Jurkat, Clone E6-1 (cell line): Measurements from ENCODE around the gene IQCH.

ENCODE experiments used
- DNase-seq: peaks from one replicate; pipeline ENCODE4 v3.0.0-alpha.2; 2011; ENCODE audit warnings: low read depth, low spot score
- H3K4me3 ChIP-seq: 2 replicates; pipeline ENCODE4 v1.5.1; 2011; ENCODE audit warnings: mild to moderate bottlenecking, low read length, control low read depth, moderate library complexity

The IQCH gene

DNA sequence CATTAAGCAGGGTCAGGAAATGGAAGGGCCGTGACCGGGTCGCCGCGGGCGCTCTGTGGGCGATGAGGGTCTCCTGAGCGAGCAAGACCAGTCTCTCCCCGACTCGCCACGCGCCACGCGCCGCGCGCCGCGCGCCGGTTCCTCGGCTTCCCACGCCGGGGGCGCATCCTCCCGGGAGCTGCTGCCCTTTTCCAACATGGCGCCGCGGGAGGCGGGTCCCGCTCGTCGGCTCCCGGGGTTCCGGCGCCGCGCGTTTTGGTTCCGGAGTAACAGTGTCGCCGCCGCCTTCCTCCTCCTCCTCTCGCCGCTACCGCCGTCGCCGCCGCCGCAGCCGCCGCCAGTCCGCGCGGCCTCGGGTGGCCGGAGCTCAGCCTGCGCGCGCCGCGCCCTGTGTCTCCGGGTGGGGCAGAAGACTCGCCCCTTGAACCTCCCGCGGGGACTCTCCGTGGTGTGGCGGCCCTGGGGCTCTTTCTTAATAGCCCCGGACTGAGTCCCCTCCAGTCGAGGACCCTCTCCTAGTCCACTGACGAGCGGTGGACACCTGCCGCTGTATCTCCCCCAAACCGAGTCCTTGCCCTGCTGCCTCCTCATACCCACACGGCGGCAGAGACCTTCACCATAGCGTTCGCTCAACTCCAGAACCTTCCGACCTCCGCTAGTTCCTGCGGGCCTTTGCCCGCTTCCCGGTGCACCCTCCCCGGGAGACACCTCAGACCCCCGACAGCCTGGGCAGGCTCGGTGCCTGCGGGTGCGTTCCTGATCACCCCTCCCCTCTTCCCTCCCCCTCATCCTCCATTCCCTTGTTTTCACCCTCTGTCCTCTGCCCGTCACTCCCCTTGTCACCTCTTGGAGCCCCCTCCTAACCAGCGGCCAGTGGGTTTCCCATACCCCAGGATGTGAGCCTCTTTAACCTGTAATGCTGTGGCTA is 288.1 kb downstream of the IQCH start, which contains the start of gene MAP2K5:
Gene MAP2K5 (plus strand): TSS at position 284 of the 928 bp plus-strand sequence. CDS start 633 bp downstream, at position 917.
- DNase-seq: peak; percentile 67
- H3K4me3 ChIP-seq: peak within 1 kb of the TSS; percentile 77

DNA sequence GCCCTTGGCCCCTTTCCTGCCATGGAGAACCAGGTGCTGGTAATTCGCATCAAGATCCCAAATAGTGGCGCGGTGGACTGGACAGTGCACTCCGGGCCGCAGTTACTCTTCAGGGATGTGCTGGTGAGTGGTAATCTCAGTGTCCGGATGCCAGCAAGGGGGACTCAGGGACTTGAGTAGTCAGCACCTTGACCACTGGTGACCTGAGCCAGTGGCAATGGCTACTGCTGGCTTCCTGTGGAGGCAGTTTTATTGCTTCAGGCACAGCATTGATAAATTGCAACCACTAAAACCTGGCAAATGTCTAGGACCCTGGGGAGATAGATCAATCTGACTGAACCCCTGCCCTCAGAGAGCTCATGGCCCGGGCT is 288.7 kb downstream of the IQCH start:
- H3K4me3 ChIP-seq: peak overlapping the region; percentile 77
- no peak for DNase-seq

DNA sequence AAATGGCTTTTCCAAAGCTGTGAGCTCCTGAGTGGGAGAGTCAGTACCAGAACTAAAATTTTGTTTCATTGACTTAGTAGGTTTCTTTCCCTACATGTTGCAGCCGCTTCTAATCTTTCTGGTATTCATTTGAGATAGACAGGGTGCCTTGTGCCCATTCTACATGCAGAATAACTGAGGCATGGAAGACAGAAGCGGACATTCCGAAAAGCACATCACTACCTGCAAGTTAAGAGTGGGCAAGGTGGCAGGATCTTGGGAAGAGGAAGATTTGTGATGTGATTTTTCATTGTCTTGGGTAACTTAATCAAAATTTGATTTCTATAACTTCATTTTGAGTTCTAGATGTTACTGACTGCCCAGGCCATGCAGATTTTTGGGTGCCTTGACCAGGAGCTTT is 289.9 kb downstream of the IQCH start:
- no peak overlapping the region for H3K4me3 ChIP-seq
- no peak for DNase-seq

DNA sequence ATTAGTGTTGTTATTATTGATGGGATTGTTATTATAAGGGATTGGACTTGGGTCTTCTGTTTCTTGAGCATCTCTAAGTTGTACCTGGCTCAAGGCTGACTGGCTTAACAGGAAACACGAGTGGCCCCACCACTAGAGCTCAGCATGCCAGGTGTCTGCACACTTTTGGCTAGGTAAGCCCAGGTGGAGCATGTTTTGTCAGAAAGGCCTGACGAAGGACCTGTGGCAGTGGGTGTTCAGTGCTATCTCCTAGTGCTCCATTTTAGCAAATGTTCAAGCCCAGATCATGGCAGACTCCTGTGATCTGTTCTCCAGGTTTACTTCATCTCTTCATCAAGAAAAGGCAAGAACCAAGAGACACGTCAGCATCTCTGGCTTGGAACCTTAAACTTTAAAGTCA is 291.3 kb downstream of the IQCH start:
- no peak overlapping the region for H3K4me3 ChIP-seq
- no peak for DNase-seq

GRCh38 chr15:67547064-67547463 is 292.5 kb downstream of the IQCH start:
- DNase-seq: no peak
- no peak overlapping the region for H3K4me3 ChIP-seq

GRCh38 chr15:67547836-67548235 is 293.2 kb downstream of the IQCH start:
- H3K4me3 ChIP-seq: no peak overlapping the region
- no peak for DNase-seq

GRCh38 chr15:67548236-67548852 is 293.8 kb downstream of the IQCH start:
- no peak overlapping the region for H3K4me3 ChIP-seq
- no peak for DNase-seq

DNA sequence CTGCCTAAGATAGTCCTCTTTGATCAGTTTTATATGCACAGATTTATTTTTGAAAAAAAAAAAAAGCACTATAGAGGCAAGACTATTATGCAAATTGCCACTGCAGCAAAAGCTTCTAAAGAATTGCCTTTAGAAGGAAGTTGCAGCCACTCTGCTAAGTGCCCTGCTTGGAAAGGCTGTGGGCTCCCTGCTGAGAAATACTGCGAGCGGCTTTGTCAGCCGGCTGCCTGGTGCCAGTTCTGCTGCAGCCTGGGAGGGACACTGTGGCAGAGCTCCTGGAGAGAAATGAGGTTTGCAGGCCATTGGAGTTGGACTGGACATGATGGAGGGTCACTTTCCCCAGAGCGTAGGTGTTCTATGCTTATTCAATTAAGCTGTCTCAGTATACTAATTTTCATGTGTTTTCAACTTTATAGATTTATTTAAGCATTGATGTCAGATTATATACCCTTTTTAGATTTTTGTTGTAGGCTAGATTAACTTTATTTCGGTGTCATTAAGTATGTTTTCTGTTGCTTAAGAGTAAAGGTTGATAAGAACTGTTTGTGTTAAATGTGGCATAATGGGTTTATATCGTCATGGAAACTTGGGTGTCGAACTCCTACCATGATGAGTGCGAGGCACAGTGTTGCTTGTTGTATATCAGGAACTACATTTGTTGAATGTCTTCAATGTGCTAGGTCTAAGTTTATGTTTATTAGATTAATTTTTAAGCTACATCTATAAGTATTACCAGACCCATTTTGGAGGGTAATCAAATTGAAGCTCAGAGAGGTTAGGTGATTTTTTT is 294.5 kb downstream of the IQCH start:
- no peak overlapping the region for H3K4me3 ChIP-seq

DNA sequence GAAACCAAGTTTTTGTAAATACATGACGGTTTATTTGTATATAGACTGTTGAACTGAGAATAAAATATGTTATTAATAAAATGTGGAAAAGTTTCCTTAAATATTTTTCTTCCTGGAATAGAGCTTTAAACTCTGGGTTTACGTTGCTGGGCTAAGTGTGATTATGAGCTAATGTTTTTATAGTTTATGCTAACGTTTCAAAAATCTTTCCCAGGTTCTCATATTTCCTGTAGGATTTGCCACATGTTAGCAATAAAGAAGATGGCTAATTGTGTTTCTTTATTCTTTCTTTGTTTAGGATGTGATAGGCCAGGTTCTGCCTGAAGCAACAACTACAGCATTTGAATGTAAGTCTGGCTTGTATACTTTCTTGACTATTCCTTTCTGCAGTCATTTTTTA is 295.1 kb downstream of the IQCH start:
- no peak for DNase-seq
- H3K4me3 ChIP-seq: no peak overlapping the region

More for the DNA sequence above, 294.5 kb downstream of the IQCH start:
- DNase-seq: no peak

- DNase-seq: no peak
- no peak overlapping the region for H3K4me3 ChIP-seq
Measured at GRCh38 chr15:67550522-67550921, 295.9 kb downstream of the IQCH start.

- no peak for DNase-seq
- no peak overlapping the region for H3K4me3 ChIP-seq
Measured at GRCh38 chr15:67551207-67551743, 296.7 kb downstream of the IQCH start.
